Large intestine (tissue), 3 donors: Measurements from ENCODE around the gene CHM. TPM values are rescaled to one million over a fixed set of nuclear protein-coding genes. Genes with fewer than 3 reads are reported as not detected.
"Not testable (repeated sequence)": the region's sequence is repeated elsewhere in the genome, so short reads cannot be mapped to it uniquely, and the experiment has no call there.

Source experiments
- DNase-seq, 2 donors: peaks; one replicate each; pipeline versions ENCODE4 v3.0.0 to v3.0.0-alpha.2; 2013
- H3K27ac ChIP-seq: one replicate; pipeline ENCODE4 v1.5.1; 2013; ENCODE audit warnings: low read length
- H3K27me3 ChIP-seq: 2 replicates; pipeline ENCODE4 v1.6.1; 2013; ENCODE audit warnings: low read length; ENCODE audit not compliant: control insufficient read depth, insufficient read depth
- H3K36me3 ChIP-seq: 2 replicates; pipeline ENCODE4 v1.6.1; 2013; ENCODE audit warnings: low read length; ENCODE audit not compliant: control insufficient read depth, insufficient read depth
- H3K4me1 ChIP-seq: one replicate; pipeline ENCODE4 v1.6.1; 2013; ENCODE audit warnings: low read length; ENCODE audit not compliant: control insufficient read depth, insufficient read depth
- H3K4me3 ChIP-seq: one replicate; pipeline ENCODE4 v1.5.1; 2013; ENCODE audit warnings: low read length
- H3K9me3 ChIP-seq: one replicate; pipeline ENCODE4 v1.6.1; 2013; ENCODE audit warnings: mild to moderate bottlenecking, low read depth, low read length, moderate library complexity; ENCODE audit not compliant: control insufficient read depth
- WGBS: methylation state at CpG from one replicate; pipeline ENCODE4 v1.1.5; 2013; ENCODE audit warnings: low lambda C conversion rate; ENCODE audit not compliant: insufficient coverage; 5-methylcytosine and 5-hydroxymethylcytosine counted together
- polyA plus RNA-seq: library from polyadenylated mRNA; unstranded; fragments of 120-200 nt; gene quantifications from one replicate; pipeline ENCODE4 v1.2.1, GENCODE V29; 2013

The CHM gene
- polyA plus RNA-seq, 1 donor = 14.5 TPM

GRCh38 chrX:85998954-85999353, 48.4 kb downstream of the CHM start:
- H3K27ac ChIP-seq = no peak overlapping the region
- H3K9me3 ChIP-seq = no peaks in the 10 kb centered on the region
- no peak overlapping the region for H3K4me3 ChIP-seq
- DNase-seq = no peak
- no peaks in the 10 kb centered on the region for H3K4me1 ChIP-seq
- H3K36me3 ChIP-seq = no peaks in the 10 kb centered on the region
- no peaks in the 10 kb centered on the region for H3K27me3 ChIP-seq

DNA sequence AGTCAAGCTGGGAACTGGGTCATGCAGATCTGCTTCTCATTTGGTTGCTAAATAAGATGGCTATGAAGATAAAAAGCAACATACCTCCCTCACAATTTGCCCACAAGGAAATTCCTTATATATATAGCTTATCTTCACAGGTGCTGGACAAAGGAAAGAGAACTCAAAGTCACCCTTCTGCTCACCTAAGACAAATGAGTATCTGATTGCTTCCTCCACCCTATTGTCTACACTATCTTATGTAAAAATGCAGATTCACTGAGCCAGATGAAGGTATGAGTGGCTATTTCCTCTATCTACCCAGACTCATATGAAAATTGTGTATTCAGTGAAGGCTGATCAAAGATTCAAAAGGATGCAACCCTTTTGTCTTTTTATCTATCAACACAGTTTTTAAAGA, 50.8 kb downstream of the CHM start:
- Histone ChIP-seq H3K36me3 (no peaks in the 10 kb centered on the region), H3K4me3 (no peak overlapping the region), H3K4me1 (no peaks in the 10 kb centered on the region), H3K27ac (no peak overlapping the region), H3K27me3 (no peaks in the 10 kb centered on the region), H3K9me3 (no peaks in the 10 kb centered on the region)
- no peak for DNase-seq

DNA sequence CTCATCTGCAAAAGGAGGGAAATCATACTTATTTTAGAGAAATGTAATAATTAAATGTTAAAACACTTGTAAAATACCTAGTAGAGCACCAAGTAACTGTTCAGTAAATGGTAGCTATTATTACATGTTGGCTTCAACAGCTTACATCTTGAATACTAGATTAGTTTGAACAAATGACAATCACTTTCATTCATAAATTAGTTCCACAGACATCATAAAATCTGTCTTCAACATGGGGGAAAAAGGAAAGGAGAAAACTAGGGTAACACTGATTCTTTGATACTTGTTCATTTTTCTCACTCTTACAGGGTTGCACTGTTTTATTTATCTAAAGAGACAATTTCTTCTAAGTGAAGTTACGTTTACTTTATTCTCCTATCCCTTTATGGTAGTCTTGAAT, 51.7 kb downstream of the CHM start:
- H3K36me3 ChIP-seq = no peaks in the 10 kb centered on the region
- H3K4me3 ChIP-seq = no peak overlapping the region
- H3K27me3 ChIP-seq = no peaks in the 10 kb centered on the region
- no peak overlapping the region for H3K27ac ChIP-seq
- H3K9me3 ChIP-seq = no peaks in the 10 kb centered on the region
- no peaks in the 10 kb centered on the region for H3K4me1 ChIP-seq
- WGBS = no CpG with 5 or more reads among the region's 1 CpG
- DNase-seq = no peak

- H3K4me3 ChIP-seq = no peak overlapping the region
- H3K27ac ChIP-seq = no peak overlapping the region
- DNase-seq = no peak
- H3K27me3 ChIP-seq = no peaks in the 10 kb centered on the region
- H3K4me1 ChIP-seq = no peaks in the 10 kb centered on the region
- no CpG with 5 or more reads among the region's 1 CpG for whole genome bisulfite sequencing
- H3K9me3 ChIP-seq = no peaks in the 10 kb centered on the region
- no peaks in the 10 kb centered on the region for H3K36me3 ChIP-seq
Observed at GRCh38 chrX:85994797-85995196, 52.6 kb downstream of the CHM start.

GRCh38 chrX:85994228-85994627, 53.1 kb downstream of the CHM start:
- no peak overlapping the region for H3K4me3 ChIP-seq
- WGBS = no CpG with 5 or more reads among the region's 2 CpGs

GRCh38 chrX:85993539-85994197, 53.7 kb downstream of the CHM start:
- WGBS = no CpG with 5 or more reads among the region's 2 CpGs
- no peak overlapping the region for H3K27ac ChIP-seq
- no peaks in the 10 kb centered on the region for H3K9me3 ChIP-seq
- H3K4me3 ChIP-seq = no peak overlapping the region
- no peak for DNase-seq
- H3K4me1 ChIP-seq = no peaks in the 10 kb centered on the region
- no peaks in the 10 kb centered on the region for H3K27me3 ChIP-seq
- no peaks in the 10 kb centered on the region for H3K36me3 ChIP-seq

More at GRCh38 chrX:85994228-85994627, 53.1 kb downstream of the CHM start:
- Histone ChIP-seq H3K9me3 (no peaks in the 10 kb centered on the region), H3K4me1 (no peaks in the 10 kb centered on the region), H3K27me3 (no peaks in the 10 kb centered on the region), H3K36me3 (no peaks in the 10 kb centered on the region), H3K27ac (no peak overlapping the region)
- no peak for DNase-seq

- no peak overlapping the region for H3K27ac ChIP-seq
- DNase-seq = no peak
- no peak overlapping the region for H3K4me3 ChIP-seq
- no CpG with 5 or more reads among the region's 3 CpGs for whole genome bisulfite sequencing
- H3K4me1 ChIP-seq = no peaks in the 10 kb centered on the region
- H3K36me3 ChIP-seq = no peaks in the 10 kb centered on the region
- H3K27me3 ChIP-seq = no peaks in the 10 kb centered on the region
- no peaks in the 10 kb centered on the region for H3K9me3 ChIP-seq
Observed at GRCh38 chrX:85992811-85993229, 54.5 kb downstream of the CHM start.

DNA sequence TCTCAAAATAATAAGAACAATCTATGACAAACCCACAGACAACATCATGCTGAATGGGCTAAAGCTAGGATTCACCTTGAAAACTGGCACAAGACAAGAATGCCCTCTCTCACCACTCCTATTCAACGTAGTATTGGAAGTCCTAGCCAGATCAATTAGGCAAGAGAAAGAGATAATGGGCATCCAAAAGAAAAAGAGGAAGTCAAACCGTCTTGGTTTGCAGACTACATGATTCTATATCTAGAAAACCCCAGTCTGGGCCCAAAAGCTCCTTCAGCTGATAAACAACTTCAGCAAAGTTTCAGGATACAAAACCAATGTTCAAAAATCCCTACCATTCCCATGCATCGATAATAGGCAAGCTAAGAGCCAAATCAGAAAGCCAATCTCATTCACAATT, 59.0 kb downstream of the CHM start:
- no peak overlapping the region for H3K4me3 ChIP-seq
- H3K27me3 ChIP-seq = no peaks in the 10 kb centered on the region
- WGBS = no CpG with 5 or more reads among the region's 3 CpGs
- no peaks in the 10 kb centered on the region for H3K4me1 ChIP-seq
- DNase-seq = no peak
- no peaks in the 10 kb centered on the region for H3K9me3 ChIP-seq
- no peaks in the 10 kb centered on the region for H3K36me3 ChIP-seq
- H3K27ac ChIP-seq = no peak overlapping the region

GRCh38 chrX:85980286-85980685, 67.1 kb downstream of the CHM start:
- WGBS = no CpG with 5 or more reads among the region's 1 CpG
- peaks cover 4% of the 10 kb centered on the region for H3K36me3 ChIP-seq
- no peak overlapping the region for H3K4me3 ChIP-seq
- DNase-seq = no peak
- no peaks in the 10 kb centered on the region for H3K9me3 ChIP-seq
- no peaks in the 10 kb centered on the region for H3K27me3 ChIP-seq
- no peak overlapping the region for H3K27ac ChIP-seq
- no peaks in the 10 kb centered on the region for H3K4me1 ChIP-seq

DNA sequence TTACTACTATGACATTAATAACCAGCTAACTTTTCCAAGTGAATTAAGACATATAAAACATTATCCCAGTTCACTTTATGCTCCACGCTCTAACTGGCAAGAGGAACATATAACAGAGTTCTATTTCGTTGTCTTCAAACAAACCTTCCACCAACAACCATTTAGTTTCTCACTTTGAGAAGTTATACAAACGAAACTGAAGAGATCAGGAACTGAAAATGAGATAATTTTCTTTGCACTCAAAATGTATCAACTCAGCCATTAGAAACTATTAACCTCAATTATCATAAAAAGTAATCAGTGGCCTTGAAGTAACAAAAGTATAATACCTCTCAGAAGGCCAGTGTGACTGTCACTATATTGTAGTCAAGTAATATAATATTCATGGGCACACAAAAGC, 70.1 kb downstream of the CHM start:
- no CpG with 5 or more reads among the region's 3 CpGs for WGBS
- DNase-seq = no peak
- Histone ChIP-seq H3K36me3 (peaks cover 4% of the 10 kb centered on the region), H3K27ac (no peak overlapping the region), H3K4me1 (no peaks in the 10 kb centered on the region), H3K9me3 (no peaks in the 10 kb centered on the region), H3K4me3 (no peak overlapping the region), H3K27me3 (no peaks in the 10 kb centered on the region)

- H3K36me3 ChIP-seq, H3K27me3 ChIP-seq, H3K27ac ChIP-seq, DNase-seq, H3K4me1 ChIP-seq, H3K9me3 ChIP-seq, H3K4me3 ChIP-seq: not testable (repeated sequence)
- WGBS = no CpG with 5 or more reads among the region's 33 CpGs
Observed at GRCh38 chrX:85972351-85972750, 75.0 kb downstream of the CHM start.
